ENCODE results near the gene ANKRD29.
"Not testable (repeated sequence)": the region's sequence is repeated elsewhere in the genome, so short reads cannot be mapped to it uniquely, and the experiment has no call there.

Gene ANKRD29

DNA sequence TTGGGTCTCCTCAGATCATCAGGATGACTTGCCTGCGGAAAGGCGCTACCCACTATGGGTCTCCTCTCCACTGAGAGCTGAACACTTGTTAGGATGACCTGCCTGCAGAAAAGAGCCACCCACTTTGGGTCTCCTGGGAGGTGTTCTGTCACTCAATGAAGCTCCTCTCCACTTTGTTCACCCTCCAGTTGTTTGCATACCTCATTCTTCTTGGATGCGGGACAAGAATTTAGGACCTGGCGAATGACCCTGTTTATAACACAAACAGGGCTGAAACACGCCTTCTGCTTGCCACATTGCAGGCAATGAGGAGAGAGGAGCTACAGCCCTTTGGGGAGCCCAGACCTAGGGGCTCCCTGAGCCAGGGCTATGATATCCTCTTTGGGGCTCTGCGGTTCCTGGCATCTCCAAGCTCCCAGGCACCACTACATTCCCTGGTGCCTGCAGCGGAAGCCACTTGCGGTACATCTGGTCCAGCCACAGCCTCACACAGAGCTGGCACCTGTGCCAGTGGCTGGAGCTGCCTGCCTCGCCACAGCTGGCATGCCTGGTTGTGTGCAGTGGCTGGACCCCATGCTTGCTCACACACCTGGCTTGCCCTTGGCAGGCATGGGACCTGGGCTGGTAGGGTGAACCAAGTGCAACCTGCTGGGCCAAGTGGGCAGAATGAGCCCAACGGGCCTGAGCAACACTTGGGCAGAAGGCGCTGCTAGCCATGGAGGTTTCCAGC, 20.6 kb downstream of the ANKRD29 start:
- DNase-seq: no peak

GRCh38 chr18:23641143-23641720, 21.5 kb downstream of the ANKRD29 start:
- DNase-seq: no peak

GRCh38 chr18:23640052-23640451, 22.7 kb downstream of the ANKRD29 start:
- DNase-seq: no peak

DNA sequence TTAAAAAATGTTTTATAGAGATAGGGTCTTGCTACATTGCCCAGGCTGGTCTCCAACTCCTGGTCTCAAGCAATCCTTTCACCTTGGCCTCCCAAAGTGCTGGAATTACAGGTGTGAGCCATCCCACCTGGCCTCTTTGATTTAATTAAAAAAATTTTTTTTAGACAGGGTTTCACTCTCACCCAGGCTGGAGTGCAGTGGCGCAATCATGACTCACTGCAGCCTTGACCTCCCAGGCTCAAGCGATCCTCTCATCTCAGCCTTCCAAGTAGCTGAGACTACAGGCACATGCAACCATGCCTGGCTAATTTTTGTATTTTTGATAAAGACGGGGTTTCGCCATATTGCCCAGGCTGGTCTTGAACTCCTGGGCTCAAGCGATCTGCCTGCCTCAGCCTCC, 26.3 kb downstream of the ANKRD29 start:
- DNase-seq: not testable (repeated sequence)

GRCh38 chr18:23636071-23636399, 26.7 kb downstream of the ANKRD29 start:
- DNase-seq: no peak

DNA sequence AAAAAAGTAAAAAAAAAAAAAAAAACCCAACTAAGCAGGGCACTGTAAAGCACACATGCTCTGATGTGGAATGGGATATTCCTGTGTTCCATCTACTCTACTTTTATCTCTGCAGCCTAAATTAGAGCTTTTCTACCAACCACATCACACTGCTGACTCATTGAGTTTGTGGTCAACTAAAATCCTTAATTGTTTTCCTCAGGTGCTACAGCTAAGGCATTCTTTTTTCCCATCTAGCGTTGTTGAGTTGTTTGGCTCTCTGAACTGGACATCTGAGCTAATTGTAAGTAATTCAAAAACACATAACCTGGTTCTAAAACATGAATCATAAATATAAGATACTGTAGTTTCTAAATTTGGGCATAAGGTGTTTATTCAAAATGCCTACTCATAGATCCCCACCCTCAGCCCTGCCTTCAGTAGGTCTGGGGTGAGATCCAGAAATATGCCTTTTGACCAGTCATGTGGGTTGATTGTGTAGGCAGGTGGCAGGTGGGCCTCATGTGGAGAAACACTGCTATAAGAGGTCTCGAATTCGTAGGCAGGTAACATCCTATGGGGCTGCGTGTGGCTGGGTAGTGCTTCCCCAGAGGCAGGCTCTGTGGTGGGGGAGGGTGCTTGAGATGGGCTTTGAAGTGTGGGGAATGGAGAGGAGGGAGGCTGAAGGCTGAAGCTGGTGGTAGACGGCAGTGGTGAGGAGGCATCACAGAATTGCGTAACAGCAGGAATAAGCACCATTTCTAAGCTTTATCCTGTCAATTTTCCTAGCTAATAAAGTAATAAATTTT, 27.2 kb downstream of the ANKRD29 start:
- DNase-seq: no peak

DNA sequence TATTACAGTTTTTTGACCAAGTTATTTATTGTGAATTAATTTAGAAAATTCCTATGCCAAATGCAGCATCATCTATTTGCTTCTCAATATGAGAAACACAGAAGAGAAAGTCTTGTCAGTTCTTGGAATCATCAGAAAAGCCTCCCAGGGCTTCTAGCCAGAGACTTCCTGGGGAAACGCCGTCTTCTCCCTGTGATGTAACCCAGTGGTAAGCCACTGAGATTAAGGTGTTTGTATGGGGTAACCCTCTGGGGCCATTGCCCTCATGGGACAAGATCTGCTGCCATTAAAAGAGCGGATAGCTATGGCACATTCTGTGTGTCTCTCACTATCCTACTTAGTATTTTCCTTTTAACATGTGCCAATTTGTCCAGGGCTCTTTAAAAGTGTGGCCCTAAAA, 28.0 kb downstream of the ANKRD29 start:
- no peak for DNase-seq

DNA sequence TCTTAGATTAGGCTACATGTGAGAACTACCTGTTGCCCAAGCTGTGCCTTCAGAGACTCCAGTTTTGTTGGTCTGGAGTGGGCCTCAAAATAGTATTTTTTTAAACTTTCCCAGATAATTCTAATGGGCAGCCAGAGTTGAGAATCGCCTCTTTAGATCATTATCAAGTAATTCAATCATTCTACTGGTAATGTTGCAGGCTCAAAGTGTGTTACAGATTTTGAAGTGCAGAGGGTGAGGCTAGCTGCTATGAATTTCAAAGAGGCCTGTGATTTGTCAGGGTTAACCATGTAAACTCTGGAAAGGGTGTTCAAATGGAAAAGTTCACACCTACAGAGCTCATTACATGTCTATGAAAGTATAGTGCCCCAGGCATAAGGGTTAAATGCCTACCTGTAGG, 30.1 kb downstream of the ANKRD29 start:
- DNase-seq: no peak

DNA sequence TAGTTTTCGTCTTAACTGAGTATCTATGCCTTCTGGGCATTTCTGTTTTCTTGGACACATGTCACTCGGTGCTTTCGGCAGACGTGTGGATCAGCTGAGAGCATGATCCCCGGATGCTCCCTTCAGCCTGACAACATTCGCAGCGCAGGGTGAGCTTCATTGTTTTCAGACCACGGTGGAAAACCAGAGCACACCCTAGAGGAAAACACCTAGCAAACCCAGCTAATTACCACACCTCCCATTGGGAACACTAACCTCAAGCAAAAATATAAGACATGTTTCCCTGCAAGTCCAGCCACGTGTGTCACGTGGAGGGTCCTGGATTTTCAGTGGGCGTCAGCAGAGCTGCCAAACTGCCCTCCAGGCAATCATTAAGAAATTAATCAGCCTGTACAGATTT, 31.0 kb downstream of the ANKRD29 start:
- no peak for DNase-seq

- DNase-seq: no peak
Measured at GRCh38 chr18:23631312-23631711, 31.4 kb downstream of the ANKRD29 start.

GRCh38 chr18:23629444-23629946, 33.2 kb downstream of the ANKRD29 start:
- no peak for DNase-seq

GRCh38 chr18:23627970-23628369, 34.7 kb downstream of the ANKRD29 start:
- no peak for DNase-seq

DNA sequence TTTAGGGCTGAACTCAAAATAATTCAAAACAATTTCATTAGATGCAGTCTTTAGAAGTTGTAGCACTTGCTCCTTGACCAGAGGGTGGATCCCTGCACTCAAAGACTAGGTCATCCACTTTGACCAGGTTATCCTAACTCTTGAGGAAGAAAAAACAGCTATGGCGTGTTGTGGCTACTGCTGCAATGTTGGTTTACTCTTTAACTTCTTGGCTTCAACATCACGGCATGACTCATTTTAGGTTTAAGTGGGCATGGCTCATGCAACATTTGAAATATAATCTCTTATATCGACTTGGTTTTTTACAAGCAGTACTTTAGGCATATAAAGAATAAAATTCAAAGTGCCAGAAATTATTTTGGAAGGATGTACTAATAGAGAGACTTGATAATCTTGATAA, 35.4 kb downstream of the ANKRD29 start:
- DNase-seq: no peak

GRCh38 chr18:23626451-23627279, 36.0 kb downstream of the ANKRD29 start:
- no peak for DNase-seq

GRCh38 chr18:23623040-23623439, 39.7 kb downstream of the ANKRD29 start:
- no peak for DNase-seq

- DNase-seq: peak; percentile 30 to 32
Measured at GRCh38 chr18:23619388-23619881, 43.3 kb downstream of the ANKRD29 start.

GRCh38 chr18:23618862-23619387, 43.8 kb downstream of the ANKRD29 start:
- DNase-seq: peak in 1 of 2 experiments; percentile 22

- DNase-seq: no peak
Measured at GRCh38 chr18:23617412-23618014, 45.2 kb downstream of the ANKRD29 start.

- no peak for DNase-seq
Measured at GRCh38 chr18:23616258-23616657, 46.5 kb downstream of the ANKRD29 start.

- no peak for DNase-seq
Measured at GRCh38 chr18:23614891-23615290, 47.8 kb downstream of the ANKRD29 start.

DNA sequence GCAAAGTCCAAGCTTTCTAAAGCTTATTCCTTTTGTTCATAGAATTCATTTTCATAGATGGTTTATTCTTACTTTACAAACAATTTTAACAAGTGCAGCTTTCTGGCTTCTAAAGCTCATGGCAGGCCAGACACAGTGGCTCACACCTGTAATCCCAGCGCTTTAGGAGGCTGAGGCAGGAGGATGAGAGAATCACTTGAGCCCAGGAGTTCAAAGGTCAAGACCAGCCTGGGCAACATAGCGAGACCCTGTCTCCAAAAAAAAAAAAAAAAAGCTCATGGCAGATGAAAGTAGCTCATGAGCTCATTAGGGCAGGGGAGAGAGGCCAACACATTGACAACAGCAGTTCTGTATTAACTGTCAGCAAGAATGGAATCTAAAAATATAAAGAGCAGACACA, 48.3 kb downstream of the ANKRD29 start:
- no peak for DNase-seq

- not testable (repeated sequence) for DNase-seq
Measured at GRCh38 chr18:23613091-23613475, 49.6 kb downstream of the ANKRD29 start.

Measured in activated T-cell treated with anti-CD3 and anti-CD28 coated beads, Interleukin-2, amount 50 U/mL, for 48 hours (primary cell).